HG03432 (cell line): ENCODE data around the gene NTRK1.

ENCODE experiments used
- ATAC-seq: cut with Tn5 transposase; IDR thresholded peaks from one replicate; pipeline ENCODE4 v1.9.1; 2021; ENCODE audit warnings: mild to moderate bottlenecking, moderate library complexity; ENCODE audit not compliant: unreplicated experiment

Gene NTRK1

GRCh38 chr1:156860628-156861423, at the start of gene NTRK1:
Gene NTRK1, plus strand, starts transcription at chr1:156860865. Its CDS starts 70 bp downstream, at chr1:156860935.
- ATAC-seq = no peak

- no peak for ATAC-seq
Observed at GRCh38 chr1:156811168-156811567, 49.5 kb upstream of the NTRK1 start.

GRCh38 chr1:156812293-156812990, 48.2 kb upstream of the NTRK1 start:
- no peak for ATAC-seq

GRCh38 chr1:156813298-156813697, 47.4 kb upstream of the NTRK1 start:
- no peak for ATAC-seq

- ATAC-seq = no peak
Observed at GRCh38 chr1:156813750-156814570, 46.7 kb upstream of the NTRK1 start.

GRCh38 chr1:156814571-156815260, 45.9 kb upstream of the NTRK1 start:
- ATAC-seq = no peak

GRCh38 chr1:156815307-156815826, 45.3 kb upstream of the NTRK1 start:
- no peak for ATAC-seq

- no peak for ATAC-seq
Observed at GRCh38 chr1:156815961-156816422, 44.7 kb upstream of the NTRK1 start.

GRCh38 chr1:156816561-156817328, 43.9 kb upstream of the NTRK1 start, which contains the start of gene SH2D2A:
Gene SH2D2A, minus strand, starts transcription at chr1:156816848. Its CDS starts 140 bp downstream, at chr1:156816708.
- ATAC-seq = peak; percentile 80

GRCh38 chr1:156821801-156822200, 38.9 kb upstream of the NTRK1 start:
- ATAC-seq = no peak

GRCh38 chr1:156822680-156823079, 38.0 kb upstream of the NTRK1 start:
- no peak for ATAC-seq

- no peak for ATAC-seq
Observed at GRCh38 chr1:156823210-156823790, 37.4 kb upstream of the NTRK1 start.

- no peak for ATAC-seq
Observed at GRCh38 chr1:156826630-156827029, 34.0 kb upstream of the NTRK1 start.

- ATAC-seq = no peak
Observed at GRCh38 chr1:156828400-156829124, 32.1 kb upstream of the NTRK1 start.

GRCh38 chr1:156832434-156832833, 28.2 kb upstream of the NTRK1 start:
- ATAC-seq = no peak

- no peak for ATAC-seq
Observed at GRCh38 chr1:156833603-156834002, 27.1 kb upstream of the NTRK1 start.

- no peak for ATAC-seq
Observed at GRCh38 chr1:156834322-156834721, 26.3 kb upstream of the NTRK1 start.

GRCh38 chr1:156836041-156836654, 24.5 kb upstream of the NTRK1 start:
- ATAC-seq = peak; percentile 57
